GM19193 (cell line): ENCODE data around the gene CPLANE1.

ENCODE experiments used
- POLR2A ChIP-seq: IDR thresholded peaks from 4 replicates; pipeline ENCODE4 v1.6.1; 2011; ENCODE audit not compliant: insufficient read depth, insufficient read length; ENCODE audit errors: extremely low read depth

Gene CPLANE1

GRCh38 chr5:37214550-37214949, 34.6 kb downstream of the CPLANE1 start:
- TF ChIP-seq POLR2A, result no peak

GRCh38 chr5:37212096-37212495, 37.1 kb downstream of the CPLANE1 start:
- TF ChIP-seq POLR2A, result no peak

GRCh38 chr5:37211661-37212060, 37.5 kb downstream of the CPLANE1 start:
- TF ChIP-seq POLR2A, result no peak

- no peak for TF ChIP-seq POLR2A
Measured at GRCh38 chr5:37208883-37209797, 40.0 kb downstream of the CPLANE1 start.

GRCh38 chr5:37207802-37208201, 41.4 kb downstream of the CPLANE1 start:
- no peak for TF ChIP-seq POLR2A

GRCh38 chr5:37206736-37207135, 42.4 kb downstream of the CPLANE1 start:
- no peak for TF ChIP-seq POLR2A

GRCh38 chr5:37198842-37199241, 50.3 kb downstream of the CPLANE1 start:
- no peak for TF ChIP-seq POLR2A

- no peak for TF ChIP-seq POLR2A
Measured at GRCh38 chr5:37198061-37198460, 51.1 kb downstream of the CPLANE1 start.

- no peak for TF ChIP-seq POLR2A
Measured at GRCh38 chr5:37197340-37198050, 51.7 kb downstream of the CPLANE1 start.

- no peak for TF ChIP-seq POLR2A
Measured at GRCh38 chr5:37190592-37190991, 58.6 kb downstream of the CPLANE1 start.

- TF ChIP-seq POLR2A, result no peak
Measured at GRCh38 chr5:37189355-37189754, 59.8 kb downstream of the CPLANE1 start.

GRCh38 chr5:37187465-37187977, 61.7 kb downstream of the CPLANE1 start:
- no peak for TF ChIP-seq POLR2A

GRCh38 chr5:37184748-37185364, 64.3 kb downstream of the CPLANE1 start:
- TF ChIP-seq POLR2A, result no peak

GRCh38 chr5:37182667-37183066, 66.5 kb downstream of the CPLANE1 start:
- TF ChIP-seq POLR2A, result no peak

GRCh38 chr5:37174928-37175327, 74.2 kb downstream of the CPLANE1 start:
- no peak for TF ChIP-seq POLR2A
